Muscle of back (tissue), 11 donors: ENCODE results near the gene ZNF804A. TPM values are rescaled to one million over a fixed set of nuclear protein-coding genes. Genes with fewer than 3 reads are reported as not detected.
A peak's percentile ranks its signal among the peaks of the same experiment; 100 is the strongest.

Experiments used
- DNase-seq, 3 donors: peaks; one replicate each; pipeline versions ENCODE4 v3.0.0 to v3.0.0-alpha.2; 2013
- polyA plus RNA-seq, 10 donors: library from polyadenylated mRNA; unstranded; fragments of 120-200 nt; gene quantifications; one replicate each; pipeline ENCODE4 v1.2.1, GENCODE V29; 2013; ENCODE audit not compliant: insufficient read length in 10 of 10

The ZNF804A gene
- polyA plus RNA-seq, 10 donors, result 0.08 to 0.62 (median 0.21) TPM

DNA sequence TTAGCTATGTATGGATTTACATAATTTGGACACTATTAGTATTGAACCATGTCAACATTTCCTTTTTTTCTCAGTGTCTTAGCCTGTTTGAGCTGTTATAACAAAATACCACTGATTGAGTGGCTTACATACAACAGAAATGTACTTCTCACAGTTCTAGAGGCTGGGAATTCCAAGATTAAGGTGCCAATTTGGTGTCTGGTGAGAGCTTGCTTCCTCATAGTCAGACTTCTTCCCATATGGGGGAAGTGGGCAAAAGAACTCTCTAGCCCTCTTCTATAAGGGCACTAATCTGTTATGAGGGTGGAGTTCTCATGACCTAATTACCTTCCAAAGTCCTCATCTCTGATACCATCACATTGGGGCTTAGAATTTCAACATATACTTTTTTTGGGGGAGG lies 12.6 kb downstream of the ZNF804A start:
- no peak for DNase-seq

DNA sequence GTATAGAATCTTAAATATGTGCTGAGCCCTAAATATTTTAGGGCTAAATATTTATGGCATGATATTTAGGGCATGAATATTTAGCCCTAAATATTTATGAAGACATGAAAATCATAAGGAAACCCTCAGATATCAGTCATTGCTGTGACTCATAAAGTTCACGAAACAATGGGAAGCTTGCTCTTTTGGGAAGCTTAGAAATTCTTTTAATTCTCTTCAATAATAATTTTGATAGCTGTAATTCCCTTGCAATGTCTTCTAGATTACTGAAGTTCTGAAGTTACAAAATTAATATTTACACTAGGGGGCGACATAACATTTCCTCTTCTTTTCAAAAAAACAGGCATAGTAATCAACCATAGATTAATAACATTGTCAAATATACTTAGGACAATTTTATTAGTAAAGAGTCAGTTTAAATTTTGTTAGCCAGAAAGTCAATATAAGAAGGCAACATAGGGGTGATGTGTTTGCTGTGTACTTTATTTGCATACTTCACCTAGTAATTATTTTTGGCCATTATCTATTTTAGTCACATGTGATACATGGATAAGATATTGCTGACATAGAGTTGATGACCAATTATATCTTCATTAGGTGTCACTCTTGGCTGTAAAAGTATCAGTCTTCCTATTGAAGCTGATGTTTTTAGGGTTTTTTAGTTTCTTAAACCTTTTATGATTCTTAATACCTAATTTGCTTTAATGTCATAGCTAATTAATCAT lies 13.2 kb downstream of the ZNF804A start:
- DNase-seq, result peak in 2 of 3 donors; percentile 22 to 25

DNA sequence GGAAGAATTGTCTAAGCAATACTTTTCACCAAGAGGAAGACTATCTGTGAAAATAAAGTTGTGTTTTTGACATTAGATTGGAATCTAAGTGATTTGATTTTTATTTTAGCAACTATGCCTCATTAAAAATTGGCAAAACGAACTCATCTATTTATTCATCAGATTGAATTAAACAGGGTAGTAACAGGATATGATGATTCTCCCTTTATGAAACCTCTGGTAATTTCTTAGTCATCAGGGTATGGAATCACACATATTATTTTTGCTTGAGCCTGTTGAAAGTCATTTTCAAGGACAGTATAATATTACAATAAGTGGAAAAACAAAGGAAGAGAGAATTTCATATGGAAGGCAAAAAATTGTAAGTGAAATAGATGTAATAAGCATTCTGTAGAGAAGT lies 22.0 kb downstream of the ZNF804A start:
- DNase-seq, result no peak

DNA sequence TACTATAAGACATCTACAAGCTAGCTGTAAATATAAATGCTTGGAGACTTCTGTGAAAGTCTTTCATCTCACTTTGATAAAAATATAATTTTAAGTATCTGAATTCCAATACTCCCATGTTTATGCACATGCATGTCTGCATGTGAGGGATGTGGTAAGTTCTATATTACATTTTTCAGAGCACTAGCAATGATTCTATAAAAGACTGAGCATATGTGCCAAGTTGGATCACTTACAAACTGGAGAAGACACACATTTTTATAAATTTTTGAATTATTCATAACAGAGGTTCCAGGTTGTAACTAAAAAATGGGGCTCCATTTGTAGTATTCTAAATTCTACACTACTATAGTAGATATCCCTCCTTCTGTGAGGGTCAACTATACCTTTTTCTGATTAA lies 26.0 kb downstream of the ZNF804A start:
- no peak for DNase-seq

DNA sequence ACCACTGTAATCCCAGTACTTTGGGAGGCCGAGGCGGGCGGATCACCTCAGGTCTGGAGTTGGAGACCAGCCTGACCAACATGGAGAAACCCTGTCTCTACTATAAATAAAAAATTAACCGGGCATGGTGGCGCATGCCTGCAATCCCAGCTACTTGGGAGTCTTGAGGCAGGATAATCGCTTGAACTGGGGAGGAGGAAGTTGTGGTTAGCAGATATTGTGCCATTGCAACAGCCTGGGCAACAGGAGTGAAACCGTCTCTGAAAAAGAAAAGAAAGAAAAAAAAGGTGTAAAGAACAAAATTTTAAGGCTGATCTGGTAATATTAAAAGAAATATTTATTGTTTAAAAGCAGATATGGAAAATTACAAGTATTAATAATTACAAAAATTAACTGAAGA lies 29.7 kb downstream of the ZNF804A start:
- no peak for DNase-seq

DNA sequence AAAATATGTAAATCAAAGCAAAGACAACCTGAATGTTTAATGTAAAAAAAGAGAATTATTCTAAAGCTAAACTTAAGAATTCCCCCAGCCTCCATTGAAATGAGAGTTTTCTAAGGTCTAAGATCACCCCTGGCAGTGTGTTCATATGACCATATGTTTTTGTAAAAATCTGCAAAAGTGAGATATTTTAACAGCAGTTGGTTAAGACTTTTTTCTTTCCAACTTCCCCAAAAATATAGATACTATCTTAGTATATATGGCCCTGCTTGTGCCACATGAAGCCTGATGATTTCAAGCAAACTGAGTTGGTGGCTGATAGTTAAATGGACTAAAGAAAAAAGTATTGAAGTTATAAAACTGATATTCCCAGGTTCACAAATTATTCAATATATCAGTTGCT lies 35.4 kb downstream of the ZNF804A start:
- no peak for DNase-seq

DNA sequence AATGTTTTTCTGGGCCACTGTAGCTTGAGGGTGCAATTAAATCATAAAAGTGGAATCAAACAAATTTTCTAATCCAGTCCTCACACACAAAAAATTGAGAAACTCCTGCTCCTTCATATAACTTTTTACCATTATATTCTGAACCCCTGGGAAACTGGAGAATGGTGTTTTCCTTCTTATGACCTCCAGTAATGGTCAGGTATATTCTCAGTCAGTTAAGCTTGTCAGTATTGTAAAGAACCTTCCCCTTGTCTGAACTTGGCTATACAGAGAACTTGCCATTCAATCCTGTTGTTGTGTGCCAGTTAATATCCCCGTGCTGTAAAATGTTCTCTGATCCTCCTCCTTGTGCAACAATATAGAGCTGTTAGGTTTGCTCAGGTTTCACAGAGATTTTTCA lies 39.5 kb downstream of the ZNF804A start:
- DNase-seq, result no peak

DNA sequence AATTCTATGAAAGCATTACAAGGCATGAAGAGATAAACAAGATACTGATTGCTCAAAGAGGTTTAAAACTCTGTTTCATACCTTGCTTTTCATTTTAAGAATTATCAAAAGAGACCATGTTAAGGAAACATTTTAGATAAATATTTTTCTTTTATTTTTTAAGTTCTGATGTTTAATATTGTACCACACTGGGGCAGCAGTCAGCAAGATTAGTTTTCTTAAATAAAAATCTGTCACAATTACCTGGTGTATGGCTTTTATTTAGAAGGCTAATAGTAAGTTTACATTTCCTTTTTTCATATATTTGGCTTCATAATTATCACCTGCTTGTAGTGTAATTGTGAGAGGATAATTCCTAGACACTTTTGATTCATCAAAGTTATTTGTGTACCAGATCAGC lies 46.4 kb downstream of the ZNF804A start:
- DNase-seq, result peak in 1 of 3 donors; percentile 7

DNA sequence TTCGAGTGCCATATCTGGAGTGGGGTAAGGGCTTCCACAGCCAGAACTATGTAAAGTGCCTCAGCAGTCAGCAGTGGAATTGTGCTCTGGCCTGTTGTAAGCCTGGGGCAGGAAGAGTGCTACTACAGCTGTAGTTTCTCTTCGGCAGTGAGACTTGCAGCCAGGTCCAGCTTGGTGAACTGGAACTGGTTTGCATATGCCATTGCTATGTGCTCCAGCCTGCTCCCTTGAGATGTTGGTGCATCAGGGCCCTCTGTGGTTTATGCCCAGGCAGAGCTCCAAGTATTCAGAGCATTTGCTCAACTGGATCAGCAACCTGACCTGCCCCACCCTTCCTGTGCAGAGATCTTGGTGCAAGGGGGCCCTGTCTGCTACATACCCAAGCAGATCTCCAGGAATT lies 47.8 kb downstream of the ZNF804A start:
- peak; percentile 5 to 20 (median 16) for DNase-seq

DNA sequence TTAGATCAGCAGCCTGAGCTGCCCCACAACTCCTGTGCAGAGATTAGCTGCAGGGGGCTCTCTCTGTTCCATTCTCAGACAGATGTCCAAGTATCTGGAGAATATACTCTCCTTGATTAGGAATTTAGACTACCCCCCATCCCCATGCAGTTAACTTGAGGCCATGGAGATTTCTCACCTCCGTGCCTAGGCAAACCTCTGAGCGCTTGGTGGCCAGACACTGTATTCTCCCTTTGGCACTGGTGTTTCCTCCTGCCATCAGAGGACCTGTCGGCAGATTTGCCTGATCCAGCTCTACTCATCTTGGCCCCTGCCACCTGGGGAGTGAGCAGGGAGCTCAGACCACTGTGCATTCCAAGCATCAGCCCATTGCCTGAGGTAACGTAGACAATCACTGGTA lies 48.3 kb downstream of the ZNF804A start:
- no peak for DNase-seq

DNA sequence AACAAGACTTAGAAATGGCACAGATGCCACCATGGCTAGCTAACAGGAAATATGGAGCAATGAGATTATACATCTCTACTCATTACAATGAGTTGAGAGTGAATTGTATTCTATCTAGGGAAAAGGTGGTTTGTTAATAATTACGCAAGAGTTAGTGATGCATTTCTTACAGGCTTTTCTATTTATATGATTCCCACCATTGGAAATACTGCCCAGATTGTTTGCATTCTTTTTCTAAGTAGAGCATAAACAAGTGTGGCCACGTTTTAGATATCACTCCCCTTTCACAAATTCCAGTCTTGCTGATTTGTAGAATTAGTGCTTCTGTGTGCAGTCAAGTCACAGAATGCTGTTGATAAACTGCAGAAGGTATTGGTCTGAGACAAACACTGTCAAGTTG lies 56.6 kb downstream of the ZNF804A start:
- DNase-seq, result no peak

DNA sequence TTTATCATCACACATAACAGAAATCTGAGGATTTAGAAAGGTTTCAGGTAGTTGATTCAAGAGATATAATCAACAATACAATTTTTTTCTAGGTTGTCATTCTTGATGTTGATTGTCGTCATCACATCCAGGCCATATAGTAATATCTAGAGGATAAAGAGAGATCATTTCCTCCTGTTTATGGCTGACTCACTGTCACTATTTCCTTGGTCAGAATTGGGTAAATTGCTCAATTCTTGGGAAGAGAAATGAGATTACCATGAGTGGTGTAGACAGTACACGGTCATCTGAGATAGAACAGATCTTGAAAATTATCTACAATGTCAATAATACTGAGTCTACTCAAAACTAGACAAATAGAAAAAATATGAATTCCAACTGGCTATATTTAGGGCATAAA lies 78.8 kb downstream of the ZNF804A start:
- DNase-seq, result no peak

DNA sequence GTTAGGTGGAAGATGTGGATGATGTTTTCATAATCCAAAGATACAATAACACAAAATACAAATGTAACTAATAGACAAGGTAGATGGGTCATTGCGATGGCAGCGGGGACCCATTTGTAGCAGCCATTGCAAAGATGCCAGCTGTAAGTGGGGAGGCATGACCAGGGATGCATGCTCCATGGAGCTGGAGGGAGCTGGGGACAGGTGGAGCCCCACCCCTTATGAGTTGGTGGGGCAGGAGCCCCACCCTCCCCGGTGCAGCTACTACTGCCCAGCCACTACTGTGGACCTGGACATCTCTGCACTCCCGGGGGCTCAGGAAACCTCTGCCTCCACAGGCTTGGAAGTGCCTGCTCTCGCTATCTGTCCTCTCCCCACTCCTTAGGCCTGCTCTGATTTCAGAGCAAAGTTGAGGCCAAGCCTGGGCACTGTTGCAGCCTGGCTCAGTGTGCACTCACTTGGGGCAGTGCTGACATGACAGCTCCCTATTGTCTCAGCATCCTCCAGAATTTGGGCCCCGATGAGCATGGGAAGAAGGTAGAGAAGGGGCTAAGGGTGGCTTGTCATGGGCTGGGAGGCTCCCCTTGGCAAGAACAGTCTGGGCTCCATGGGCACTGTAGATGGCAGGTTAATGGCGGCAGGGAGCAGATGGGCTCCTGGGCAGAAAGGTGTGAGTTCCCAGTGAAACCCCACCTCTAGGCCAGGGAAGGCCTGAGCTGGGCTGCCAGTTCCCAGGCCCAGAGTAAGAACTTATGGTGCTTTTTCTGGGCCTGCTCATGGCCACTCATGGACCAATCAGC lies 81.1 kb downstream of the ZNF804A start:
- DNase-seq, result no peak

DNA sequence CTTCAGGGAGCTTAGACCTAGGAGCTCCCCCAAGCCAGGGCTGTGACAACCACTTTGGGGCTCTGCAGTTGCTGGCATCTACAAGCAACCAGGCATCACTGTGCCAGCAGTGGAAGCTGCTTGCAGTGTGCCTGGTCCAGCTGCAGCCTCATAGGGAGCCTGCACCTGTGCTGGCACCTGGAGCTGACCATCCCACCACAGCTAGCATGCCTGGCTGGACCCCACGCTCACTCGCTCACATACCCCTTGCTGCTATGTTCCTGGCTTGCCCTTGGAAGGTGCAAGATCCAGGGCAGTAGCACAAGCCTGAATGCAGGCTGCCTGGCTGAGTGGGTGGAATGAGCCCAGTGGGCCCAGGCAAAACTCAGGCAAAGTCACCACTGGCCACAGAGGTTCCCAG lies 82.5 kb downstream of the ZNF804A start:
- DNase-seq, result no peak

DNA sequence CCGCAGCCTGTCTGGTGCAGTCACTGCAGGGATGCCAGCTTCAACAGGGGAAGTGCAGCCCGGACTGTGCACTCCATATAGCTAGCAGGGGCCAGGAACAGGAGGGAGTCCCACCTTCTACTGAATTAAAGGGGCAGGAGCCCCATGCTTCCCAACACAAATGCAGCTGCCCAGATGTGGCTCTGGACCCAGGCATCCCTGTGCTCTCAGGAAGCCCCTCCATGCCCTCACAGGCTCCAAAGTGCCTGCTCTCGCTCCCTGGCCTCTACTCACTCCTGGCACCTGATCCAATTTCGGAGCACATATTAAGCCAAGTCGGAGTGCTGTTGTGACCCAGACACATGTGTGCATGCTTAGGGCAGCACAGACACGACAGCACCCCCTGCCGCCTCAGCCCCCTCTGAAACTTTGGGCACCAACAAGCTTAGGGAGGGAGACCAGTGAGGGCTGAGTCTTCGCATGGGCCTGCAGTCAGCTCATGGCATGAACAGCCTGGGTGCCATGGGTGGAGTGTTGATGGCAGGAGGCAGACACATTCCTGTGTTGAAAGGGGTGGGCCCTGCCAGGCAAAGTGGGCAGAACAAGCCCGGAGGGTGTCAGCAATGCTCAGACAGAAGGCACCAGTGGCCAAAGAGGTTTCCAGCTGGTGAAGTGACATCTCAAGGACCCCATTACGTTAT lies 83.5 kb downstream of the ZNF804A start:
- DNase-seq, result no peak

DNA sequence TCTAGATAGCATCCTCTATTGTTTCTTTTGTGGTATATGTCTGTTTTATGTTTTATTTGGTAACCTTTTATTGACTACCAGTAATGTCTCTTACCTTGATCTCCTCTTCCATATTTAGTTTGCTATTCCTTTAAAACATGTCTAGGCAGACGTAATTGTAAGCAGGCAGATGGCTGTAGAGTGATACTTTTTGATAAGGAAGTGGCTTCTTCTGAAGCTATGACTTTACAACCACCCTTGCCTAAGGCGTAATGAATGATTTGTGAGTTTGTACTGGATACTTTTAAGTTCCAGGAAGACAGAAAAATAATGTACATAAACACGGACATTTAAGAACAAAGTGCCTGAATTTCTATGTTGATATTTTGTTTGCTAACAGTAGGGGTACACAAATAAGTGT lies 85.6 kb downstream of the ZNF804A start:
- DNase-seq, result no peak

DNA sequence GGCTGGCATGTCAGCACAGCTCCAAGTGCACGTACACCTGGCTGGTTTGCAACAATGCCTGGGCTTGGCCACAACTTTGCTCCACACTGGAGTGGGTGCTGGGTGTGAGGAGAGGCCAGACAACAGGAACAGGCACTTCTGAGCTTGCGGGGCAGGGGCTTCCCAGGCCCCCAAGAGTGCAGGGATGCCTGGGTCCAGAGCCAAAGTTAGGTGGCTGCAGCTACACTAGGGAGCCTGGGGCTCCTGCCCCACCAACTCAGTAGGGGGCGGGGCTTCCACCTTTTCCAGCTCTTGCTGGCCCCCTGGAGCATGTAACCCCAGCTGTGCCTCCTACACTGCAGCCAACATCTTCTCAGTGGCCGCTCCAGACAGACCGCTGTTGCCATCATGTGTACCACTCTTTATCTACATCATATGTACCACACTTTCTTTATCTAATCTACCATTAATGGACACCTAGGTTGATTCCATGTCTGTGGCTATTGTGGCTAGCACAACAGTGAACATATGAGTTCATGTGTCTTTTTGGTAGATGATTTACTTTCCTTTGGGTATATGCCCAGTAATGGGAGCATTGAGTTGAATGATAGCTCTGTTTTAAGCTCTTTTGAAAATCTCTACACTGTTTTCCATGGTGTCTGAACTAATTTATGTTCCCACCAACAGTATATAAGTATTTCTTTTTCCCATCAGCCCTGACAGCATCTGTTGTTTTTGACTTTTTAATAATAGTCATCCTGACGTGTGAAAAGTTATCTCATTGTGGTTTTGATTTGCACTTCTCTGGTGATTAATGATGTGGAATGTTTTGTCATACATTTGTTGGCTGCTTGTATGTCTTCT lies 87.9 kb downstream of the ZNF804A start:
- no peak for DNase-seq

DNA sequence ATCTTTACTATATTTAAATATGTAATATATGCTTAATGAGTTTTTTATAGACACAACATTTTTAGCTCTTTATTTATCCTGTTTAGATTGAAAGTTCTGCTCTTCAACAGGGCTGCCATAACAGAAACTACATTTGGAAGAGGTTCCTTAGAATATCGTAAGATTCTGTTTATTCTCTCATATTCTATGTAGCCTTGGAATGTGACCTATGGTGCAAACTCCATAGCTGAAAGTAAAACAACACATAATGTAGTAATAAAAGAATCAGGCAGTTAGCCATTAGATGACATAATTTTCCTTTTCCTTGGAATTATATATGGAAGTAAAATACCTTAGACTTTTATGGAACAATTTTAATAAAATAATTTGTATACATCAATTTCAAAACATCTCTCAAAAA lies 91.3 kb downstream of the ZNF804A start:
- peak in 2 of 3 donors; percentile 17 to 56 for DNase-seq

DNA sequence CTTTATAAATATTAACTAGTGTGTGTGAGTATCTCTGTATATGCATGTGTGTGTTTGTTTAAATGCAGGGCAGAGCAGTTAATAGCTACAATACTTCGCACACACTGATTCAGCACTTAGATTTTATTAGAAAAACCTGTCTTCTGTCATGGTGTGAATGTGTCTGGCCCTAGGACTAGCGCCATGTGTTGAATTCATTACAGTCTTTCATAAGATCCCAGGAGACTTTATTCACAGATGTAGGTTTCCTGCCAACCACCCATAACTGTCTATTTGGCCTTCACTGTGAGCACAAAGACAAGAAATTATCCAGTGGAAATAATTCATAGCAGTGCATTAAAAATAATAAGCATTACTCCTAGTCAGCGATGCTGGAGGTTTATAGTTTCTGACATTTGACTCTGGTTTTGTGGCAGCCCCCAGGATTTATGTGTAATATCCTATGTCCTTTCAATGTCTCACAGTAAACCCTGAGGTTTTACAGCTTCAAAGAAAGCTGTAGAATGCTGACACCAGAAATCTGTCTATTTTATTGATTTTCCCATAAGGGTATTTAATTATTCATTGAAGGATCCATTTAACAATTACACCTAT lies 93.9 kb downstream of the ZNF804A start:
- DNase-seq, result peak; percentile 25 to 62 (median 27)

DNA sequence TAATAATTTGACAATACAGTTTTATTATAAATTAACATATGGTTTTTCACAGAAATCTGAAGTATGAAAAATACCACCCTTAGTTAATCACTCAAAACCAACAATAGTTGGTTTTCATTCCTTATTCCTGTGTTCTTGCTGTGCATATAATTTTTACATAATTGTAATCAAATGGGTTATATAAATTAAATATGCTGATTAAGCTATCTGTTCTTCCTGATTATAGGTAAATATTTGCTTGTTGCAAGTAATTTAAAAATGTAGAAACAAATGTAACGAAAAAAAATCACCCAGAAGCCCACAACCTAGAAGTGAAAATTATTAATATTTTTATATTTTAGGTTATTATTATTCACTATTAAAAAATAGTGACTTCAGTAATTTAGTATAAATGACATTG lies 98.3 kb downstream of the ZNF804A start:
- no peak for DNase-seq

DNA sequence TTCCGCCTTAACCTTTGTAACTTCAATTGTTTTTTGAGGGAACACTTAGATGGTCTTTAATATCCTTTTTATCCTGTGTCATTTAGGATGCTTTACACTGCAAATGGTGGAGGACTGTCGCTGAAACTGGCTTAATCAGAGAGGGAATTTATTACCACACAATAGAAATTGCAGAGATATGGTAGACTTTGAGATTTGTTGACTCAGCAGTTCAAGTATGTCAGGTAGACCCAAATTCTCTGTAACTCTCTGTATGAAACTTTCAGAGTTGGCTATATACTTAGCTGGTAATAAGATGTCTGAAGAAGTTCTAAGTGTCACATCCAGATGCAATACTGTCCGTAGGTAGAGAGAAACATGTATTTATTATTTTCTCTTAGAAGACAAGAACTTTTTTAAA lies 100.1 kb downstream of the ZNF804A start:
- DNase-seq, result no peak

DNA sequence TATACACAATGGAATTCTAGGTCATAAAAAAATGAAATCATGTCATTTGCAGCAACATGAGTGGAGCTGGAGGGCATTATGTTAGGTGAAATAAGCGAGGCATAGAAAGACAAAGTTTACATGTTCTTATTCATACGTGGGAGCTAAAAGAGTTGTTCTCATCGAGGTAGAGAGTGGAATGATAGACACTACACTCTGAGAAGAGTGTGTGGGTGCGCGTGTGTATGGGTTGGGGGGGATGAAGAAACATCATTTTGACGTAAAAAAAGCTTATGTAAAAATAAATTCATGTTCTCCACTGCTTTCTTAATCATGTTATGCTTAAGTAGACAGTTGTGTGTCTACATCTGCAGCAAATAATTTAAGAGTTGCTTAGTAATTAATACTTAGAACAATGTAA lies 123.6 kb downstream of the ZNF804A start:
- DNase-seq, result no peak
